Spleen (tissue), 7 donors: Measurements from ENCODE around the gene PERCC1.
A peak's percentile ranks its signal among the peaks of the same experiment; 100 is the strongest.

Source experiments
- POLR2AphosphoS5 ChIP-seq, 3 donors: sonication (generic); formaldehyde crosslinking; IDR thresholded peaks; one replicate each; pipeline ENCODE4 v1.5.1; 2017; ENCODE audit warnings: antibody characterized with exemption in 3 of 3
- TF ChIP-seq, protein P1 (sequence below), 11 experiments: fragments of 200-600 bp in 7 of 11; fragments of 450-650 bp in 4 of 11; sonication (generic) in 4 of 11; IDR thresholded peaks in 8 of 11; conservative IDR thresholded peaks in 3 of 11; 1 replicate in 7 of 11; 2 replicates in 4 of 11; pipeline versions ENCODE4 v1.4.0 to v1.8.0; 2016 to 2021; ENCODE audit warnings: antibody characterized with exemption in 11 of 11, inconsistent platforms in 4 of 11, mild to moderate bottlenecking in 1 of 11
- donor health status: DM: no; HTN: no; CAD: no; lungs with moderate emphysema.
- donor health status: DM: no; HTN: no; CAD: no.
- donor health status: DM: no; HTN: no; CAD: no.

DNA sequence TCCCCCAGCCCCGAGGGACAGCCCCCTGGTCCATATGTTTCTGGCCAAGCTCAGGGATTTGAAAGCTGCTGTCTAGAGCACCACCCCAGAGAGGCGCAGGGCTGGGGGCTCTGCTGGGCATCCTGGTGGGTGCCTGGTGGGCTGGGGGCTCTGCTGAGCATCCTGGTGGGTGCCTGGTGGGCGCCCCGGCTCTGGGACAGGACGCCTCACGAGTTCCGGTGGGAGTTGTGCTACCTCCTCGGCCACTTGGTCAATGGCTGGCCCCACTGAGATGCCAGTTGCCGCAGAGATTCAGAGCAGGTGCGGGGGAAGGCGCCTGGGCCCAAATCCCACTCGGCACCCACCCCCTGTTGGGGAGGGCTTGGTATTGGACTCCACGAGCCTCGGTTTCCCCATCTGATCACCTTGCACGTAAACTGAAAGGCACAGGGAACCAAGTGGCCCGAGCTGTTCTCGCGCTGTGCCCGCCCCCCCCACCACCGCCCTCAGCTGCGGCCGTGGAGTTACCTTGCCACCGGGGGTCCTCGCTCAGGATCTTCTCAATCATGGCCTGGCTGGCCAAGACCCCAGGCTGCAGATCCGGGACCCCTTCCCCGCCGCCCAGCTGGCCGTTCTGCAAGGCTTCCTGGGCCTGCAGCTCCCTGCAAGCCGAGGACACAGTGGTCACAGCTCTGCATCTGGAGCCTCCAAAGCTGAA is 29.7 kb upstream of the PERCC1 start:
- TF ChIP-seq, protein P1, sequence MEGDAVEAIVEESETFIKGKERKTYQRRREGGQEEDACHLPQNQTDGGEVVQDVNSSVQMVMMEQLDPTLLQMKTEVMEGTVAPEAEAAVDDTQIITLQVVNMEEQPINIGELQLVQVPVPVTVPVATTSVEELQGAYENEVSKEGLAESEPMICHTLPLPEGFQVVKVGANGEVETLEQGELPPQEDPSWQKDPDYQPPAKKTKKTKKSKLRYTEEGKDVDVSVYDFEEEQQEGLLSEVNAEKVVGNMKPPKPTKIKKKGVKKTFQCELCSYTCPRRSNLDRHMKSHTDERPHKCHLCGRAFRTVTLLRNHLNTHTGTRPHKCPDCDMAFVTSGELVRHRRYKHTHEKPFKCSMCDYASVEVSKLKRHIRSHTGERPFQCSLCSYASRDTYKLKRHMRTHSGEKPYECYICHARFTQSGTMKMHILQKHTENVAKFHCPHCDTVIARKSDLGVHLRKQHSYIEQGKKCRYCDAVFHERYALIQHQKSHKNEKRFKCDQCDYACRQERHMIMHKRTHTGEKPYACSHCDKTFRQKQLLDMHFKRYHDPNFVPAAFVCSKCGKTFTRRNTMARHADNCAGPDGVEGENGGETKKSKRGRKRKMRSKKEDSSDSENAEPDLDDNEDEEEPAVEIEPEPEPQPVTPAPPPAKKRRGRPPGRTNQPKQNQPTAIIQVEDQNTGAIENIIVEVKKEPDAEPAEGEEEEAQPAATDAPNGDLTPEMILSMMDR (IDR thresholded peaks at IDR 0.05 in 8 of 11, conservative IDR thresholded peaks at IDR 0.05 in 3 of 11): no peak
- peak in 1 of 3 donors; percentile 29 for TF ChIP-seq POLR2AphosphoS5 (IDR thresholded peaks at IDR 0.05)
